GM12873 (cell line): ENCODE measurements around the gene BRF1.

ENCODE experiments used
- TF ChIP-seq, protein P1 (sequence below): IDR thresholded peaks from 2 replicates; pipeline ENCODE4 v1.5.1; 2012; ENCODE audit warnings: low read depth, mild to moderate bottlenecking, moderate library complexity, low read length, control low read depth; ENCODE audit not compliant: insufficient read depth; ENCODE audit errors: missing control alignments

Gene BRF1

GRCh38 chr14:105172476-105172875, 128.3 kb downstream of the BRF1 start:
- TF ChIP-seq, protein P1, sequence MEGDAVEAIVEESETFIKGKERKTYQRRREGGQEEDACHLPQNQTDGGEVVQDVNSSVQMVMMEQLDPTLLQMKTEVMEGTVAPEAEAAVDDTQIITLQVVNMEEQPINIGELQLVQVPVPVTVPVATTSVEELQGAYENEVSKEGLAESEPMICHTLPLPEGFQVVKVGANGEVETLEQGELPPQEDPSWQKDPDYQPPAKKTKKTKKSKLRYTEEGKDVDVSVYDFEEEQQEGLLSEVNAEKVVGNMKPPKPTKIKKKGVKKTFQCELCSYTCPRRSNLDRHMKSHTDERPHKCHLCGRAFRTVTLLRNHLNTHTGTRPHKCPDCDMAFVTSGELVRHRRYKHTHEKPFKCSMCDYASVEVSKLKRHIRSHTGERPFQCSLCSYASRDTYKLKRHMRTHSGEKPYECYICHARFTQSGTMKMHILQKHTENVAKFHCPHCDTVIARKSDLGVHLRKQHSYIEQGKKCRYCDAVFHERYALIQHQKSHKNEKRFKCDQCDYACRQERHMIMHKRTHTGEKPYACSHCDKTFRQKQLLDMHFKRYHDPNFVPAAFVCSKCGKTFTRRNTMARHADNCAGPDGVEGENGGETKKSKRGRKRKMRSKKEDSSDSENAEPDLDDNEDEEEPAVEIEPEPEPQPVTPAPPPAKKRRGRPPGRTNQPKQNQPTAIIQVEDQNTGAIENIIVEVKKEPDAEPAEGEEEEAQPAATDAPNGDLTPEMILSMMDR = no peak

- TF ChIP-seq, protein P1 = no peak
Observed at GRCh38 chr14:105171004-105171673, 129.7 kb downstream of the BRF1 start.

GRCh38 chr14:105169776-105170655, 130.8 kb downstream of the BRF1 start:
- TF ChIP-seq, protein P1 = no peak

DNA sequence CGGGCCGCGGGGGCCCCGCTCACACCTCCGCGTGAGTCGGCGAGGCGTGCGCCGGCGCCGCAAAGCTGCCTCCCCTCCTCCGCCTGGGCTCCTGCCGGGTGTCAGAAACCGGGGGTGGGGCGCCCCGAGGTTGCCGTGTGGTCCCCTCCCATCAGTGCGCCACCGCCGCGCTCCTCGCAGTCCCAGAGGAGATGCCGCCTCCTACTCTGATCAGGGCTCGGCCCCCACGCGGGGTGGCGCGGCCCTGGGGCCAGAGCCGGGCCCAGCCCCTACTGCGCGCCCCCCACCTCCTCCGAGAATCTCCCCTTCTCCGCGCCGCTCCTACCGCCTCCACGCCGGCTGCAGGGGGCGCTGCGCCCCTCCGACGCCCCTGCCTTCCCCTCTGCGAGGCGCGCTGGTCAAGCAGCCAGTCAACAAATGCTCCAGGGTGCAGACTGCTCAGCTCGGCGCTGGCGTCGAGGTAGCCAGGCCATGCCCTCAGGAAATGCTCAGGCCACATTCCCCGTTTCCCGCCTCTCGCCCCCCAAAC, 131.8 kb downstream of the BRF1 start:
- TF ChIP-seq, protein P1 = peak; percentile 59

GRCh38 chr14:105168496-105168978, 132.3 kb downstream of the BRF1 start, which contains the start of gene JAG2:
JAG2 (minus strand) TSS chr14:105168776; CDS start chr14:105168420, 356 bp downstream.
- TF ChIP-seq, protein P1 = no peak

DNA sequence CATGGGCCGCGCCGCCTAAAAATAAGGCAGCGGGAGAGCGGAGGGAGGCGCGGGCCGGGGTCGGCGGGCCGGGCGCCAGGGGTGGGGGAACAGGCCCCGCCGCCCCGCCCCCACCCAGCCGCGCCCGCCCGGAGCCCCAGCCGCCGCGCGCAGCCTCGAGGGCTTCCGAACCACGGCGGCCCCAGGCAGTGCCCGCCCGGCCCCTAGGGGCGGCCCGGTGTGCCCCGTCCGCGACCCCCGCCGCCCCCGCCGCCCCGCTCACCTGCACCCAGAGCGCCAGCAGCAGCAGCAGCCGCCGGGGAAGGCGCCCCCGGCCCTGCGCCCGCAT, 132.7 kb downstream of the BRF1 start:
- TF ChIP-seq, protein P1 = no peak
